ENCODE data around the gene TMEM259. TPM values are rescaled to one million over a fixed set of nuclear protein-coding genes. Genes with fewer than 3 reads are reported as not detected.

Gene TMEM259
- total RNA-seq, 3 donors from 2014 or later: 112 to 156 (median 153) TPM

- peaks cover 15 to 72% of the 10 kb centered on the region in 2 donors for H3K27me3 ChIP-seq
- H3K9me3 ChIP-seq: no peaks in the 10 kb centered on the region
- no peaks in the 10 kb centered on the region for H3K36me3 ChIP-seq
- no peak overlapping the region for H3K27ac ChIP-seq
- no peaks in the 10 kb centered on the region for H3K4me1 ChIP-seq
- H3K4me3 ChIP-seq: no peak overlapping the region
- TF ChIP-seq CTCF (IDR thresholded peaks at IDR 0.05): no peak
- TF ChIP-seq POLR2A (IDR thresholded peaks at IDR 0.05): no peak
- TF ChIP-seq POLR2AphosphoS5 (IDR thresholded peaks at IDR 0.05): no peak
- no peak for DNase-seq (ENCODE audit: low spot score in 2 of 2)
- intact Hi-C loops (cut with DNase I; ENCODE audit: low total_unique reads): loop anchor here (10.0 kb wide), 1 partner anchor 223 kb away; no protein-coding TSS in a partner anchor
These were observed 22.9 kb downstream of the TMEM259 start for GRCh38 chr19:998064-998463.

DNA sequence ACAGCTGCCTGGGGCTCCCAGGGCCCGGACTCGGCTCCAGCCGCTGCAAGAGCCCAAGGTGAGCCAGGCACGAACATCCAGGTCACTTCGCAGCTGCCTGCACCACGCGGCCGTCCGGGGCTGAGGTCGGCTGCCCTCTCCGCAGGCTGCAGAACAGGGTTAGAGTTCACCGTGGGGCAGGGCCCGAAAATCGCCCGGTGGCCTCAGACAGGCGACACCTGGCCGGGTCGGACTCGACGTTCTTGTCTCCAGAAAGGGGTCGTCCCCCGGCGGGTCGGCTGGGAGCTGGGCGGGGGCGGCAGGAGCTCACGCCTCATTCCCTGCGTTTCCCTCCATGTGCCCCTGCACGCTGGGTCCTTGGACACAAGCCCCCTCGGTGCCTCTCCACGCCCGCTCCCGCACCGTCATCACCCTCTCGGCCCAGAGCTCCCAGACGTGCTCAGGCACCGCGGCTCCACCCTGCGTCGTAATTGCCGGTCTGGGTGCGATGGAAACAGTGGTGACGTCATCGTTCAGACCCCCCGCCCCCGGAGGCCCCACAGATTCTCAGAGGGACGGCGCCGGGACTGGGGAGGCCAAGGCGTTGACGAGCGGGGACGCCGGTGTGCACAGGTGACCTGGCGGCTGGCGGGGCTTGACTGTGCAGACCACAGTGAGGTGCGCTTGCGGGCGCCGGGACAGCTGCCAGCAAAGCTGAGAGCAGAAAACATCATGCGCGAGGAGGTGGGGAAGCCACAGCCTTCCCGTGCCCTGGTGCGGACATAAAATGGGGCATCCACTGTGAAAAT, 24.7 kb downstream of the TMEM259 start:
- intact Hi-C loops (cut with DNase I; ENCODE audit: low total_unique reads): loop anchor here (10.0 kb wide), 1 partner anchor 221 kb away; no protein-coding TSS in a partner anchor
- no peaks in the 10 kb centered on the region for H3K4me1 ChIP-seq
- H3K36me3 ChIP-seq: no peaks in the 10 kb centered on the region
- H3K27me3 ChIP-seq: peaks cover 10 to 57% of the 10 kb centered on the region in 2 donors
- H3K4me3 ChIP-seq: peak overlapping the region in 2 of 3 donors; percentile 0 to 25
- peak in 1 of 2 donors; percentile 47 for DNase-seq (ENCODE audit: low spot score in 2 of 2)
- no peak overlapping the region for H3K27ac ChIP-seq
- no peaks in the 10 kb centered on the region for H3K9me3 ChIP-seq
- peak in 1 of 3 donors; percentile 6 for TF ChIP-seq POLR2AphosphoS5 (IDR thresholded peaks at IDR 0.05)
- TF ChIP-seq POLR2A (IDR thresholded peaks at IDR 0.05): no peak
- no peak for TF ChIP-seq CTCF (IDR thresholded peaks at IDR 0.05)

DNA sequence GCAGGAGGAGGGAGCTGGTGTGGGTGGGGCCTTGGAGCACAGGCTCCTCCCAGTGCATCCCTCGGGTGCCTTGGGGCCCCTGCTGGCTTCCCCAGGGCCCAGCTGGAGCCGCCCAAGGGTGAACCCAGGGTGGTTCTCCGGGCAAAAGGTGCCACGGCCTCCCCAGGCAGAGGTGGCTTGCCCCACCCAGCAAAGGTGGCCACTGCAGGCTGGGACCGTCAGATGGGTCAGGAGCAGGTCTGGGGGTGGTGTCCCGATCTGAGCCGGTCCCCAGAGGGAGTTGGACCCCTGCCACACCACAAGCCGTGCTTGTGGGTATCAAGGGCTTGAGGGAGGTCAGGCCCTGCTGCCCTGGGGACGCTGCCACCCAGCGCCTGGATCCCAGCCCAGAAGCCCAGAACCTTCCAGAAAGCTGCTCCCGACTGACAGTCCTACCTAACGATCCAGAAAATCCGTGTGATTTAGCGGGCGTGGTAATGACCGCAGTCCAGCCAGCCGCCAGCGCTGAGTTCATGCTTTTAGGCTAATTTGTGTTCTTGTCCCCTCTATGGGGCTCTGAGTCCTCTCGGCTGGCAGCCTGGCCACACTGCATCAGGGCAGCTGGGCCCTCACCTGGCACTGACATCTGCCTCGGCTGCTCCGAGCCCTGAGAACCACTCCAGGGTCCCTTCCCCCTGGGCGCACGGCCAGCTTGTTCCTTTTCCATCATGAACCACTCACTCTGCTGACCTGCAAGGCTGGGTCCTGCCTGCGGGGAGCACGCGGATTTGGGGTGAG, 25.7 kb downstream of the TMEM259 start:
- Histone ChIP-seq H3K4me3 (no peak overlapping the region), H3K4me1 (no peaks in the 10 kb centered on the region), H3K27ac (no peak overlapping the region), H3K27me3 (peaks cover 5 to 48% of the 10 kb centered on the region in 2 donors), H3K36me3 (no peaks in the 10 kb centered on the region), H3K9me3 (no peaks in the 10 kb centered on the region)
- TF ChIP-seq POLR2AphosphoS5 (IDR thresholded peaks at IDR 0.05): no peak
- TF ChIP-seq CTCF (IDR thresholded peaks at IDR 0.05): no peak
- no peak for TF ChIP-seq POLR2A (IDR thresholded peaks at IDR 0.05)
- intact Hi-C loops (cut with DNase I; ENCODE audit: low total_unique reads): loop anchor here (10.0 kb wide), 1 partner anchor 220 kb away; no protein-coding TSS in a partner anchor
- no peak for DNase-seq (ENCODE audit: low spot score in 2 of 2)

DNA sequence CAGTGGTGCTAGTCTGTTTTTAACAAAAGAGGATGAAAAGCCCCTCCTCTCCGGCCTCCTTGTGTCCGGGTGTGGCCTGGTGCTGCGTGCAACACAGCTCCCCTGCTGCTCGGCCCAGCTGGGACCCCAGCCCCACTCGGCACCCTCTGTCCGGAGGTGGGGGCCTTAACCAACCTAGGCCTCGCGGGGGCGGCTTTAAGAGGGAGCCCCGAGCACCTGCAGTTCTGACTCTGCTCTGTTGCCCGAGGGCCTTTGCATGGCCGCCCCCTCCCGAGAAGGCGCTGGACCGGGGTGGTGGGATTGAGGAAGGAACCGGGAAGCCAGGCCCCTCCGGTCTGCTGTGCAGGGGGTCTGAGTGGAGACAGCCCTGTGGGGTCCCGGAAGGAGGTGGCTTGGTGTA, 26.4 kb downstream of the TMEM259 start:
- DNase-seq (ENCODE audit: low spot score in 2 of 2): no peak
- H3K4me3 ChIP-seq: no peak overlapping the region
- no peaks in the 10 kb centered on the region for H3K36me3 ChIP-seq
- no peaks in the 10 kb centered on the region for H3K9me3 ChIP-seq
- peaks cover 2 to 41% of the 10 kb centered on the region in 2 donors for H3K27me3 ChIP-seq
- H3K4me1 ChIP-seq: no peaks in the 10 kb centered on the region
- intact Hi-C loops (cut with DNase I; ENCODE audit: low total_unique reads): loop anchor here (10.0 kb wide), 1 partner anchor 220 kb away; no protein-coding TSS in a partner anchor
- no peak overlapping the region for H3K27ac ChIP-seq
- no peak for TF ChIP-seq POLR2A (IDR thresholded peaks at IDR 0.05)
- no peak for TF ChIP-seq CTCF (IDR thresholded peaks at IDR 0.05)
- no peak for TF ChIP-seq POLR2AphosphoS5 (IDR thresholded peaks at IDR 0.05)
